Activated CD4-positive, alpha-beta T cell treated with anti-CD3 and anti-CD28 coated beads for 4 hours (primary cell): ENCODE data around the gene ARTN.

Experiments
- DNase-seq, 2 donors: peaks; one replicate each; pipeline ENCODE4 v3.0.0-alpha.2; 2020

The ARTN gene

GRCh38 chr1:43925846-43926245 is 7.8 kb upstream of the ARTN start:
- no peak for DNase-seq

GRCh38 chr1:43930168-43930948 is 3.2 kb upstream of the ARTN start:
- DNase-seq = peak in 1 of 2 donors; percentile 15

GRCh38 chr1:43930949-43931275 is 2.7 kb upstream of the ARTN start:
- DNase-seq = no peak

- DNase-seq = no peak
Observed at GRCh38 chr1:43931711-43932660, 1.6 kb upstream of the ARTN start.

- no peak for DNase-seq
Observed at GRCh38 chr1:43932786-43933385, 715 bp upstream of the ARTN start.

GRCh38 chr1:43934101-43934985 is 742 bp downstream of the ARTN start:
- peak; percentile 27 to 42 for DNase-seq

GRCh38 chr1:43934986-43935324 is 1.4 kb downstream of the ARTN start:
- DNase-seq = no peak

GRCh38 chr1:43935711-43936427 is 2.3 kb downstream of the ARTN start:
- DNase-seq = no peak

- no peak for DNase-seq
Observed at GRCh38 chr1:43936431-43937151, 3.0 kb downstream of the ARTN start.

GRCh38 chr1:43937179-43937865 is 3.7 kb downstream of the ARTN start:
- no peak for DNase-seq

GRCh38 chr1:43938383-43938782 is 4.8 kb downstream of the ARTN start:
- no peak for DNase-seq

GRCh38 chr1:43938892-43939587 is 5.4 kb downstream of the ARTN start:
- no peak for DNase-seq

GRCh38 chr1:43942411-43942810 is 8.8 kb downstream of the ARTN start:
- no peak for DNase-seq

GRCh38 chr1:43944860-43945259 is 11.3 kb downstream of the ARTN start:
- DNase-seq = no peak

GRCh38 chr1:43945674-43946235 is 12.2 kb downstream of the ARTN start:
- no peak for DNase-seq

- DNase-seq = peak; percentile 94 to 96
Observed at GRCh38 chr1:43946236-43947060, 12.8 kb downstream of the ARTN start, which contains the start of gene IPO13. Gene IPO13 (plus strand): TSS chr1:43946950. CDS start chr1:43947601, 651 bp downstream.

- DNase-seq = no peak
Observed at GRCh38 chr1:43947061-43947873, 13.7 kb downstream of the ARTN start.
